ENCODE results near the gene MAPK9. TPM values are rescaled to one million over a fixed set of nuclear protein-coding genes. Genes with fewer than 3 reads are reported as not detected.

The MAPK9 gene
- total and polyA plus RNA-seq, 9 donors: 12.8 to 35.9 (median 28.8) TPM

DNA sequence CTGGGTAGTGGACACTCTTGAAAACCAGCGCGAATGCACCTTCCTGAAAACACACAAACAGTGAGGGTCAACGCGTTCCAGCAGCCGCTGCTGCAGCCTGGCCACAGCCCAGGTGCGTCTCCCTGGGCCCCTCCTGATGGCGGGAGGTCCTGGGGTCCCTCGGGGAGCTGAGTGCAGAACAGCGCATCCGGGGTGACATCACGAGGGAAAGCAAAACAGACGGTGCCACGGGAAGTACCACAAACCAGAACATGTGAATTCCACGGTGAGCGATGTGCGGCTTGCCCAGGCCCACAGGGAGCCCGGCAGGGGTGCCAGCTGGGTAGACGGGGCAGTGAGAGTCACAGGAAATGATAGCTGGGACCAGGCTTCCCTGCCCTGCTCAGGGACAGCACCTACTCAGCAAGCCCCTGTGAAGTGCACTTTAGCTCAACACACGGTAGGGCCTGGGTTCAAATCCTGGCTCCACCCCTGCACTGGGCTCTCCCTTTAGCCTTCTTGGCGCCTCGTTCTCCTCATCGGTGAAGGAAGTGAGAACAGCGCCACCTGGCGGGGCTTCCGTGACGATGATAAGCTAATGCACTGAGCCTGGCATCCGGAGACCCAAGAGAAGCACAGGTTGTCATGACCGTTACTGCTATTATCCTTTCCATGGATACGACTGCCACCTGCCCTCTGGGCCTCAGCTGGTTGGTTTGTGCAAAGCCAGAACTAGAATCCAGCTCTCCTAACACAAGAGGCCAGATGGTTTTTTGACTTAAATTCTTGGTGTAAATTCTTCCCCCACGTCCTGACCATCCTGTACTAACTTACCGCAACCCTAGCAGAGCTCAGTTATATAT, 36.6 kb upstream of the MAPK9 start:
- no peaks in the 10 kb centered on the region for H3K9me3 ChIP-seq
- intact Hi-C loops (cut with DNase I): loop anchor here in 1 of 4 donors (5.0 kb wide), 1 partner anchor 36 kb away; the partner anchor contains the start of gene MAPK9
- TF ChIP-seq EP300 (IDR thresholded peaks at IDR 0.05) (no peak), POLR2A (IDR thresholded peaks at IDR 0.05) (no peak)
- TF ChIP-seq, protein P1, sequence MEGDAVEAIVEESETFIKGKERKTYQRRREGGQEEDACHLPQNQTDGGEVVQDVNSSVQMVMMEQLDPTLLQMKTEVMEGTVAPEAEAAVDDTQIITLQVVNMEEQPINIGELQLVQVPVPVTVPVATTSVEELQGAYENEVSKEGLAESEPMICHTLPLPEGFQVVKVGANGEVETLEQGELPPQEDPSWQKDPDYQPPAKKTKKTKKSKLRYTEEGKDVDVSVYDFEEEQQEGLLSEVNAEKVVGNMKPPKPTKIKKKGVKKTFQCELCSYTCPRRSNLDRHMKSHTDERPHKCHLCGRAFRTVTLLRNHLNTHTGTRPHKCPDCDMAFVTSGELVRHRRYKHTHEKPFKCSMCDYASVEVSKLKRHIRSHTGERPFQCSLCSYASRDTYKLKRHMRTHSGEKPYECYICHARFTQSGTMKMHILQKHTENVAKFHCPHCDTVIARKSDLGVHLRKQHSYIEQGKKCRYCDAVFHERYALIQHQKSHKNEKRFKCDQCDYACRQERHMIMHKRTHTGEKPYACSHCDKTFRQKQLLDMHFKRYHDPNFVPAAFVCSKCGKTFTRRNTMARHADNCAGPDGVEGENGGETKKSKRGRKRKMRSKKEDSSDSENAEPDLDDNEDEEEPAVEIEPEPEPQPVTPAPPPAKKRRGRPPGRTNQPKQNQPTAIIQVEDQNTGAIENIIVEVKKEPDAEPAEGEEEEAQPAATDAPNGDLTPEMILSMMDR (IDR thresholded peaks at IDR 0.05): peak; percentile 21 to 27 (median 25)
- no peak overlapping the region for H3K4me3 ChIP-seq
- H3K27me3 ChIP-seq: no peaks in the 10 kb centered on the region
- no peaks in the 10 kb centered on the region for H3K36me3 ChIP-seq
- 70 to 72% (median 71%) methylated on average over 31 of the region's 31 CpGs for WGBS, 3 donors
- DNase-seq: peak; percentile 56 to 79 (median 71)
- no peak overlapping the region for H3K27ac ChIP-seq
- H3K4me1 ChIP-seq (ENCODE audit: insufficient read depth): peaks cover 9% of the 10 kb centered on the region

DNA sequence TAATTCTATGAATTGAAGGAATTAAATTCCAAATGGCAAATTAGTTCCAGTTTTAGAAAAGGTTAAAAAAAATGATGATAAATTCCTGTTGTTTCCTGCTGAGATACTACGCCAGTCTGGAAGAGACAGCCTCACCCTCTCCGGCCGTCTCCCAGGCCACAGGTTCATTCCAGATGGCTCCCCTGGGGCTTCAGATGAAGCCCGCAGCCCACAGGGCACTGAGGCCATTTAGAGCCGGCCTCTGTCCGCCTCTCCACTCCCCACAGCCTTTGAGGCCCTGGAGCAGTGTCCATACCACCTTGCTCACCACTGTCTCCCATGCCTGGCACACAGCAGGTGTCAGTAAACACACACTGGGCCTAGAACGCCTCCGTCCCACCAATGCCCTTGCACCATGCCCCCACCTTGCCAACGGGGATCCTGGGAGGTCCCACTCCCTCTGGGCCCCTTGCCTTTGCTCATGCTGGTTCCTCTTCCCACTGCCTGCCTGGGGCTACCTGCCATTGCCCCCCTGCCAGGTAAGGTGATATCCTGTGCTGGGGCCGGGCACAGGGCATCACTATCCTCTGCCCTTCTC, 35.2 kb upstream of the MAPK9 start:
- intact Hi-C loops (cut with DNase I): loop anchor here in 1 of 4 donors (5.0 kb wide), 1 partner anchor 35 kb away; the partner anchor contains the start of gene MAPK9
- no peaks in the 10 kb centered on the region for H3K36me3 ChIP-seq
- no peak for TF ChIP-seq POLR2A (IDR thresholded peaks at IDR 0.05)
- no peak for TF ChIP-seq EP300 (IDR thresholded peaks at IDR 0.05)
- TF ChIP-seq, protein P1 (IDR thresholded peaks at IDR 0.05): no peak

DNA sequence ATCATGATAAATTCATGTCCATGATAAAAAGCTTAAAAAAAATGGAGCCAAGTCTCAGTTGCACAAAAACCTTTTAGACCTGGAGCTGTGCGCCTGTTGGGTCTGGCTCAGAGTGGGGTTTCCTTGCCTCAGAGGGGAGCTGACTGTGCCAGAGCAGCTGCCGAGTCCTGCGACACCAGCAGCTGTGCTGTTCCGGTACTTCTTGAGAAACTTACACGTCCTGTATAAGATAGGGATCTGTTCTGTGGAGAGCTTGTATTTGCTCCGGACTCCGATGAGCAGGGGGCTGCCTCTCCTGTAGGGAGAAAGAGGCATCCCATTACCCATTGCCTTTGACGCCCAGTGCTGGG, 32.7 kb upstream of the MAPK9 start:
- Histone ChIP-seq H3K4me3 (no peak overlapping the region), H3K36me3 (no peaks in the 10 kb centered on the region), H3K27me3 (no peaks in the 10 kb centered on the region), H3K9me3 (no peaks in the 10 kb centered on the region), H3K4me1 (ENCODE audit: insufficient read depth) (peaks cover 1% of the 10 kb centered on the region), H3K27ac (no peak overlapping the region)
- DNase-seq: no peak
- TF ChIP-seq, protein P1 (IDR thresholded peaks at IDR 0.05): no peak
- TF ChIP-seq EP300 (IDR thresholded peaks at IDR 0.05) (no peak), POLR2A (IDR thresholded peaks at IDR 0.05) (no peak)
- WGBS, 3 donors: 23 to 52% (median 37%) methylated on average over 8 of the region's 8 CpGs
- intact Hi-C loops (cut with DNase I): no loop called here

More for the DNA sequence above, 35.2 kb upstream of the MAPK9 start:
- WGBS, 3 donors: 87 to 90% (median 88%) methylated on average over 10 of the region's 10 CpGs
- H3K4me1 ChIP-seq (ENCODE audit: insufficient read depth): peaks cover 8% of the 10 kb centered on the region
- no peaks in the 10 kb centered on the region for H3K9me3 ChIP-seq
- no peak overlapping the region for H3K27ac ChIP-seq
- DNase-seq: no peak
- no peaks in the 10 kb centered on the region for H3K27me3 ChIP-seq
- no peak overlapping the region for H3K4me3 ChIP-seq

DNA sequence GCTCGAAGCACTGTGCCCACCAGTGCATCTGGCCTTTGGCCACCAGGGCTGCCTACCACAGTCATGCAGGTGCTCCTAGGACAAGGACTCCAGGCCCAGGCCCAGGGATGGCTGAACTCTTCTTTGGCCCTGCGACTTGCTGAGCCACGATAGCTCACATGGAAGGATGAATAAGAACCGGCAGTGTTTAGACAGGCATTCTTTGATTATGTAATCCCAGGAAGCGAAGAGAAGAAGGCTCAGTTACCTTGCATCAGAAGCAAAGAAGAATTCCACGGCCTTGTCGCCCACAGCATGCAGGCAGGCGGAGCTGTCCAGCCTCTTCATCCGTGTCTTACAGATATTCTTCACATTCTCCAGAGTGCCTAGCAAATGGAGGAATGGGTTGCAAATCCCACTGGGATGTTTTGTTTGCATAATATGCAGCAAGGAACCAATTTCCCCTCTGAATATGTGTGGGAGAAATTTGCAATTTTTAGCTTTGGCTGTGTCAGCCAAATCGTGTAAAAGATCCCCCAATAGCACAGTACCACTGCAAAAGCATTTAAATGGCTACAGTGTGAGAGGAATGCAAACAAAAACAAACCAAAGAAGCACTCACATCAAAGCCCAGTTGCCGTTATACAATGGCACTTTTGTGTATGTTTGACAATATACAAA, 32.2 kb upstream of the MAPK9 start:
- H3K27me3 ChIP-seq: no peaks in the 10 kb centered on the region
- no peak for DNase-seq
- intact Hi-C loops (cut with DNase I): no loop called here
- 14 to 47% (median 23%) methylated on average over 11 of the region's 11 CpGs for WGBS, 3 donors
- H3K36me3 ChIP-seq: no peaks in the 10 kb centered on the region
- no peaks in the 10 kb centered on the region for H3K9me3 ChIP-seq
- H3K4me3 ChIP-seq: no peak overlapping the region
- H3K27ac ChIP-seq: no peak overlapping the region
- H3K4me1 ChIP-seq (ENCODE audit: insufficient read depth): peaks cover 1% of the 10 kb centered on the region
- TF ChIP-seq, protein P1 (IDR thresholded peaks at IDR 0.05): no peak
- TF ChIP-seq EP300 (IDR thresholded peaks at IDR 0.05) (no peak), POLR2A (IDR thresholded peaks at IDR 0.05) (no peak)

Measured in ovary (tissue), 9 donors.